NB4 (cell line): Measurements from ENCODE around the gene WDR76.

ENCODE experiments used
- CTCF ChIP-seq: IDR thresholded peaks from one replicate; pipeline ENCODE4 v1.5.1; 2012; ENCODE audit warnings: low read depth, low read length
- POLR2A ChIP-seq: IDR thresholded peaks from 2 replicates; pipeline ENCODE4 v1.6.1; 2011; ENCODE audit warnings: mild to moderate bottlenecking; ENCODE audit not compliant: insufficient read length; ENCODE audit errors: extremely low read depth

DNA sequence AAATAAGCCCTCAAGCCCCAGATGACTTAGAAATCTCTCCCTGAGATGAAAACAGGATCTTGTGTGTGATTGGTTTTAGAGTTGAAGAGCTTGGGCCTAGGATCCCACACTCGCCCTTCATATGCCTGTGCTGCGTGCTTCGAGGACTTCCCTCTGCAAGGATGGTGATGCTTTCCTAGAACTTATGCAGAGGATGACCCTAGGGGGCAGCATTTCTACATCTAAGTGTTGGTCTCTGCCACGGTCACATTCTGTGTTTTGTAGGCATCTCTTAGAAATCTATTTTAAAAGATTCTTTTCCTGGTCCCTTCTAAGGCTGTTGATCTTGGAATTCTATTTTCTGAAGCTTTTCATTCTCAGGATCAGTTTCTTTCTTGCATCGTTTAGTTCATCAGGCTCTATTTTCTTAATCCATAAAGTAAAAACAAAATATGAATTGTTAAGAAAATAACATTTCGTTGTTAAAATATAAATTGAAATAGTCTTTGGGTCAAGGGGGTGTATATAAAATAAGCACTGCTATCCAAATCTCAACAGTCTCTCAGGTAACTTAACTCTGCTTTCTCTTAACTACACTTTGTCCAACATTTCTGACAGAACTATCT is 45.7 kb downstream of the WDR76 start:
- peak; percentile 53 for TF ChIP-seq CTCF
- TF ChIP-seq POLR2A: no peak
